Stromal cell of bone marrow (primary cell): ENCODE measurements around the gene KLHDC8A.

Source experiments
- DNase-seq: peaks from one replicate; pipeline ENCODE4 v3.0.0-alpha.2; 2012; ENCODE audit warnings: low read depth

KLHDC8A gene

DNA sequence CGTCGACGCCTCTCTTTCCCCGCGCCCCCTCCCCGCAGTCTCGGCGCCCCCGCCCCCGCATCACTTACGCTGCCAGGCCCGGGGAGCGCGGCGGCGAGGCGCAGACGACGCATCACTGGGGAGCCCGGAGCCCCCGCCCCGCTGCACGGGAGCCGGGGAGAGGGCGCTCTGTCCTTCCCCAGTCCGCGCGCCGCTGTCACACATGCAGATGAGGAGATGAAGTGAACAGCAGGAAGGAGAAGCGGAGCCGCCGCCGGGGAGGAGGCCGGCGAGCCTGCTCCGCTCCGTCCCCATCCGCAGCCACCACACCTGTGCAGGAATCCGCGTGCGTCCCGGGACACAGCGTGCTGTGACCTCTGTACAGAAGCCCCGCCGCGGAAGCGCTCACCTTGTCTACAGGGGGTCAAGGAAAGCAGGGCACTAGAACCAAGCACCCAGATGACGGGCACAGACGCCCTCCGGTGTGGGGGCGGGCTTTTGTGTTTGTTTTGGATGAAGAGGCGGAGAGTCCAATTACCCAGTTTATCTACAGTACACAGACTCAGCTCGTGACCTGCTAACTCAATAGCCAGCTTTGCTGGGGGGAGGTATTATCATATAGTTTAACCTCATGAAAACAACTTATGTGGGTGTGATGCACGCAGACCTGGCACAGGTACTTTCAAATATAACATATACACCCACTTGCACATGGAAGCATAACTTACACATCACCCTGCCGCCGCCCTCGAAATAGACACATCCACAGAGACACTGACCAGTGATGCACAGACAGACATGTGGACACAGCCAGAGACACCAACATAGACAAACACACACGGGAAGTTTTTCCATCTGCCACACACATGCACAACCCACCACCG lies 12.4 kb downstream of the KLHDC8A start:
- DNase-seq: no peak

DNA sequence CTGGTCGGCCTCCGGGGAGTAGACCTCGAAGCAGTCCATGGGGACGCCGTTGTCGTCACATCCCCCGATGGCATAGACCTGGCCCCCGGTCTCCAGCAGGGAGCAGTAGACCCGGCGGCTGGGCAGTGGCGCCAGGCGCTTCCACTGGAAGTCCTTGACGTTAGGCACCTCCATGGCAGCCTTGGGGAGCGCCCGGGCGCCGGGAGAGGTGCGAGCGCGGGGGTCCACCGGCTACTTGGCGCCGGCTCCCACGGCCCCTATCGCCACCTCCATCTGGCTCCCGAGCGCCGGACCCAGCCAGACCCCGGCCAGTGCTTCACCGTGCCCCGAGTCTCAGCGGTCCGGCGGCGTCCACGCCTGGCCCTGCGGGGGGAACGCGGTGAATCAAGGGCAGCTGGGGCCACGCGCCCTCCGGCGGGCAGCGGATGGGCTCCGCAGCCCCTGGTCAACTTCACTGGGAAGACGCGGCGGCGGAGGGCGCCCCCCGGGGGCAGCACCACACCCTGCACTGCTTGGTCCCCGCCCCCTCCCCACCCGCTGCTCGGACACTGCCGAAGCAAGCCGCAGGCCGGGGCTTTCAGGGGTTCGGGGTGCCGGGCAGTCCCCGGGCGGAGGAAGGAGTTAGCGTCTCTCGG lies 13.2 kb downstream of the KLHDC8A start:
- DNase-seq: no peak

DNA sequence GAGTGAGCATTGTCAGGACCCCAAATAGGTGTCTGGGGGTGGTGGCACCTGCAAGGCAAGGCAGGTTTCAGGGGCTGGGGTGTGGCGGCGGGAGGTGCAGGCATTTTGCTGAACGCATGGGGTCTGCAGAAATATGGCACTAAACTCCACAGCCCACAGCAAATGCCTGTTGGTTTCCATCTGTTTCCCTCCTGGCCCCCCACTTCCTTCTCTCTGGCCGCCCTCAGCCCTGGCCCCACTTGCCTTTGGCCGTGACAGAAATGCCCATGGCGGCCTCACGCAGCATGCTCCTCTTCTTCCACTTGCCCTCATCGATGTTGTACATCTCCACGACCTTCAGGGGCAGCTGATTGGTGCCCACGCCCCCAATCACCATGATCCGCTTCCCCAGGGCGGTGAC lies 13.7 kb downstream of the KLHDC8A start:
- DNase-seq: no peak

DNA sequence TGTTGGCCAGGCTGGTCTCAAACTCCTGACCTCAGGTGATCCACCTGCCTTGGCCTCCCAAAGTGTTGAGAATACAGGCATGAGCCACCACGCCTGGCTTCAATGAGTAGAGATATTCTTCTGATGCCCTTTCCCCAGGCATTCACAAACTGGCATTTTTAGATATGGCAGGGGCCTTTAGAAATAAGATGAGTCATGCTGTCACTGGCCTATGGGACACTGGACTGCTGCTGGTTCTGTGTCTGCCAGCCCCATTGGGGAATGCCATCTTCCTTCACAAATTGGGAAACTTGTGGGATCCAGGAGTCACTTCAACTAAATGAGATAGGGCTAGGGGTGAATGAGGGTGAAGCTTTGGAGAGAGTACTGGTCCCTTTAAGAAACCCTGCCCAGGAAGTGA lies 16.0 kb downstream of the KLHDC8A start:
- no peak for DNase-seq

DNA sequence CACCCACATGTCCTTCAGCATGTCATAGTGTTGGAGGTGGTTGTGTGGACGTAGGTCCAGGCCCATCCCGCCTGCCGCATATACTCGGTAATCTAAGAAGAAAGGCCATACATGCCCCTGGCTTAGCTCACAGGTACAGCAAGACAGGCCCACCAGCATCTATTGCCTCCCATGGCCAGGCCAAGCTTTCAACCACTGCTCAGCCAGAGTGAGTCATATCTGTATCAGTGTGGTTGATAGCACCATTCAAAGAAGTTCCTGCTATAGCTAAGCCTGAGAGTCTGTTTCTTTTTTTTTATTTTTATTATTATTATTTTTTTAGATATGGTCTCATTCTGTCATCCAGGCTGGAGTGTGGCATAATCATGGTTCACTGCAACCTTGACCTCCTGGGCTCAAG lies 17.0 kb downstream of the KLHDC8A start:
- no peak for DNase-seq

DNA sequence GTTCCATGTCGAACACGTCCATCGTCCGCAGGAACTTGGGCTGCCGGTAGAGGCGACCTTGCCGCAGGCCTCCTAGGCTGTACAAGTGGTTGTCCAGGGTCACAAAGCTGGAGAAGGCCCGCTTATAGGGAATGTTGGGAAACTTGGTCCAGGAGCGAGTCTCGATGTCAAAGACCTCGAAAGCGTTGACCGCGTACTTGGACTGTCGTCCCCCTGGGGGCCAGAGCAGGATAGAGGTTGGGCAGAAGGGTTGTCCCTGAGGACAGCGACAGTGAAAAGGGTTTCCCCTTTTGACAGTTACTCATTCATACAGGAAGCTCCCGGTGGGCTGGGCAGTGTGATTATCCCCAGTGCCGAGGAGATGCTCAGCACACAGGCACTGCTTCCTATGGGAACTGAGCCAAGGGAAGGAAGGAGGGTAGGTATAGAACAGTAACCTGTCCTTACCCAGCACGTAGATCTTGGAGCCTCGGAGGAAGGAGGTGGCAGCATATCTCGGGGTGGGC lies 17.5 kb downstream of the KLHDC8A start:
- DNase-seq: no peak

DNA sequence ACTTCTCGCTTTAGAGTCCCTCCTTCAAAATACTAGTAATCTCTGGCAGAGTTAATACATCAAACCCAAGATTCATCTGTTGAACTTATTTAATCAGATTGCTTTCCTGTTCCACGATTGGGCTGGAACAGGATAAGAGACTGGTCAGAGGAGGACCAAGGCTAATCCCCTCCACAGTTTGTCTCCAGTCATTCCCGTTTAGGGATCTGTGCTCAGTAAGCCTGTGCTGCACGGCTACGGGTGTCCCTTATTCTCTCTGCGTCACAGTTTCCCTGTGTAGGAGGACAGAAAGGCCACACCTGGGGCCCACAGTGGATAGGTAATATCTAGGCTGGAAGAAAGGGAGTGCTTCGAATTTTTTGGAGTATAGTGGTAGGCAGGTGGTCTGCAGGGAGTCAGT lies 18.7 kb downstream of the KLHDC8A start:
- DNase-seq: no peak

DNA sequence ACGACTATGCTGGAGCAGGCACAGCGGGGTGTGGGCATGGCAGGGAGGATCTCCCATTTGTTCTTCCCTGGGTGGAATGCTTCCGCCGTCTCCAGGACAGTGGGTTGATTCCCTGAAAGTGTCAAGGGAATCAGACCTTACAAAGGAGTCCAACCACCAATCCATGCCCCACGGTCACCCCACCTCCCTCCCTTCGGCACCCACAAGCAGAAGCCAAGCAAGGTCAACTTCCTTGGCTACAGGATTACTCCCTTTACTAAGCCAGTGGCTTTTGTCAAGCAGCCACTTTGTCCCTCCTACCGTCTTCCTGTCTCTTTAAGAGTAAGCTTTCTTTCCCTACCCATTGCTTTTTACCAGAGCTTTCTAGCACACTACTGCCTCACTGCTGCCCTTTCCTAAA lies 19.2 kb downstream of the KLHDC8A start:
- no peak for DNase-seq

DNA sequence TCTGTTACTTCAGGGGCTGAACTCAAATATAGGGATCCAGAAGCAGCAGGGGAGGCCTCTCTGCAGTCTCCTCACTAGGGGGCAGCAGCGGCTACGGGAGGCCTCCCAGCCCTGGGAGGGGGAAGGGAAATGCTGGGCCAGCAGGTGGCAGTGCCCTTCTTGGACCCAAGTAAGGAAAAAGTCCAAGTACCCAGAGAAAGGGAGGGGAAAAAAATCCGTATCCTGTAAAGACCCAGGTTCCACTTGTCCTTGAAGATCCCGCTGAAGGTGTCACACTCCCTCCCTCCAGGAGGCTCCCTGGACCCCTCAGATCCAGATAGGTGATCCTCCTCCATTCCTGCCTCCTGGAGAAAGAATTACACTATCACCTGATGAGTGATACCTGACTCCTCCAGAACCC lies 21.0 kb downstream of the KLHDC8A start:
- peak; percentile 53 for DNase-seq

DNA sequence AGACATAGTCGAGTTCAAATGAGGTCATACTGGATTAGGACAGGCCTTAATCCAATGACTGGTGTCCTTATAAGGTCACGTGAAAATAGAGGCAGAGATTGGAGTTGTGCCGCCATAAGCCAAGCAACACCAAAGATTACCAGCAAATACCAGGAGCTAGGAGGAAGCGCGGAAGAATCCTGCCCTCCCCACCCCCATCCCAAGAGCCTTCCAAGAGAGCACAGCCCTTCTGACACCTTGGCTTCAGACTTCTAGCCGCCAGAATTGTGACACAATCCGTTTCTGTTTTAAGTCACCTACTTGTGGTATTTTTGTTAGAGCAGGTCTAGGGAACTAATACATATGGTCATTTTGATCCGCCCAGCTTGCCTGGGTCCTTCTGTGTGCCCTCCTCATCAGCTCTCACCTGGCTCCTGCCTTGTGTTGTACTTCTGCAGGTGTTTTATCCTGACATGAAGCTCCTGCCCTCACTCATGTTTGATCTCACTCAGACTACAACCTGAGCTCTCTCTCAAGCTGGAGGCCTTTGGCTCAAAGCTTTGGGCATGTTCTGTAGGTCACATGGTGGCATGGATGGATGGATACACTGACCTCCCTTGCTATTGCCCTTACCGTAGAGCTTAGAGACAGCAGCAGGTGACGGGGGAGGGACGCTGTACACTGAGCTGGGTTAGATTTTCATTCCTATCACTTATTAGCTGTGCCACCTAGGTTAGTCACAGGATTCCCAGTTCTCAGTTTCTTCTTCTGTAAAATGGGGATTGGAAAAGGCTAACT lies 24.5 kb downstream of the KLHDC8A start:
- DNase-seq: no peak

DNA sequence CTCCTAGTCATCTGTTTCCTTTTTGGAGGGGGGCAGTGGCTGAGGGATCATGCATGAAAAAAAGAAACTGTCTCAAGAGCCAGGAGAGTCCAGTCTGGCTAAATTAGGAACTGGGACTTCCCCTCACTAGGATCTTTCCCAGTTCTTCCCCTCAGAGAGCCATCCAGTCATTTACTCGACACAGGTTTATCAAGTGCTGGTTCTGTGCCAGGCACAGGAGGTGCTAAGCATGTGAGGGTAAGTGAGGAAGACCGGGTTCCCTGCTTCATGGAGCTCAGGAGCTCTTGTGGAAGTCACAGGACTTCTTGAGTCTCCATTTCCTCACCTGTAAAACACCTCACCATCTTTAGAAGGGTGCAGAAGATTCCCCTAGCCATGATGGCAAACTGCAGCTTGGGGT lies 26.6 kb downstream of the KLHDC8A start:
- DNase-seq: no peak

DNA sequence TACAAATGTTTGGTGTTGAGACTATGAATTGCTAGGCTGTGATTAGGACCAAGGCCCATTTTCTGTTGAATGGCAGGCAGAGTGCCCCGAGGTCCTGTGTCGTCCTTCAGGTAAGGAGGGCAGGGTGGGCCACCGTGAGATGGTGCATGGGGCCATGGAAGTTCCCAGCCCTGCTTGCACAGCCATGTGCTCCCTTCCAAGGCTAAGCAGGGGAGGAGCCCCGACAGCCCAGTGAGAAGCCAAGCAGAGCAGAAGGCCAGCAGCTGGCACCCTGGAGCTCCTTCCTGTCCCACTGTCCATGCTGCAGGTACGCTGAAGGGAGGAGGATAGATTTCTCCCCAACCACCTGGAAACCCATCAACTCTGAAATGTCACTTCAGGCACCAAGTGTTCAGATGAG lies 27.0 kb downstream of the KLHDC8A start:
- no peak for DNase-seq

DNA sequence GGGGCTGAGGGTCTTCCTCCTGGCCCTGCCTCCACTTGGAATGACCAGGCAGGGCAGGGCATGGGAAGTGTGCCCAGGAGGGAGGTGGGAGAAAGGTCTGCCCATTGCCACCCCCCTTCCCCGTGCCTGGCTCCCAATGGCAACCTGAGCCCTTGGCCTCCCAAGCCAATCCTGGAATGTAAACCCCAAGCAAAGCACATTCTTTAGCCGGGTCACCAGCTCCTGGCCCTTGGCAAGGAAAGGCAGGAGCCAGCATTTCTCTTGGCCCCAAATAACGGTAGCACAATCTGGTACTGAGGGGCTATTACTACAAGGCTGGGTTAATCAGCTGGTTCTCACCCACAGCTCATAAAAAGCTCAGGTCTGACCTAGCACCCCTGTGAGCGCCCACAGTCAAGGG lies 28.2 kb downstream of the KLHDC8A start:
- no peak for DNase-seq

DNA sequence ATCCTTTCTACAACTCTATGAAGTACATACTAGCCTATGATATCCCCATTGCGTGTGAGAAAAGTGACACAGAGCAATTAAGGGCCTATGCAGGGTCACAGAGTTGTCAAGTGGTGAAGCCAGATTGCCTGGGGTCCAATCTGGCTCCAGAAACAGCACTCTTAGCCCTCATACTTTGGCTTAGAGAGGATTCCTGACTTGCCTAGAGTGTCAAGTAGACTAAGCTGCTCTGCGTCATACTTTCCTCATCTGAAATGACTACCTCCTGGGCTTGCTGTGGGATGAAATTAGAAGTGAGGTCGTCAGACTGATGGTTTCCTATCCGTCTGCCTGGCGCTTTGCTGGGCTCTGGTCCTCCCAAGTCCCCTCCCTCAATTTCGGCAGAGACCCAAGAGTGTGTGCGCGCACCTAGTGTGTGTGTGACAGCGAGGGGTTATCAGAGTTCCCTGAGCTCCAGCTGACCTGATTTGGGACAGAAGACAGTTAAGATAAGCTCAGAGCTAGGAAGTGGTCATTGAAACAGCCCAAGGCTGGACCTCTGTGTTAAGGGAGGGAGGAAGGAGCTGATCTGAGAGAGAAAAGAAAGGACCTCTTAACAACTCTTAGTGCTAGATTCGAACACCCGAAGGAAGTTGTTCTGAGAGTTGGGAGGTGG lies 29.8 kb downstream of the KLHDC8A start:
- no peak for DNase-seq

DNA sequence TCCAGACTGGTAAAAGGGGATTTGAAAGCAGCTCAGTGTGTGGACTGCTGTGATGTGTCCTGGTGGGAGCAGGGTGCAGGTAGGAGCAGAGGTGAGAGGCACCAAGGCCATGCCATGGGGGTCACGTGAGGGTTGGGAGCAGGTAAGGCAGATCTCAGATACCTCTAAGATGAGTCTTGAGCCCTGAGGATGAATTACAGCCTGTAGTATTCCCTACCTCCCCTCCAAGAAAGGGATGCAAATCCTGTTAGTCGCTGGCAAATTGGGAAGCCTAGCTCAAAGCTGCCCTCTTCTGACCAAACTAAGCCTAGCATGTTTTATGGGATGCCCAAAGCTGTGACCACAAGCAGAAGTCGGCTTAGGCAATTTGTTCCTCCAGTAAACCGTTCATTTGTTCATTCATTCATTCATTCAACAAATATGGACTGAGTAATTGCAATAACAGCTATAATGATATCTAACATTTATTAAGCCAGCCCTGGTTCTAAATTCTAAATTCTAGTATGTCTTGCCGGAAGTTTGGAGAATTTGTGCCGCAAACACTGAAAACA lies 31.3 kb downstream of the KLHDC8A start:
- DNase-seq: peak; percentile 61

DNA sequence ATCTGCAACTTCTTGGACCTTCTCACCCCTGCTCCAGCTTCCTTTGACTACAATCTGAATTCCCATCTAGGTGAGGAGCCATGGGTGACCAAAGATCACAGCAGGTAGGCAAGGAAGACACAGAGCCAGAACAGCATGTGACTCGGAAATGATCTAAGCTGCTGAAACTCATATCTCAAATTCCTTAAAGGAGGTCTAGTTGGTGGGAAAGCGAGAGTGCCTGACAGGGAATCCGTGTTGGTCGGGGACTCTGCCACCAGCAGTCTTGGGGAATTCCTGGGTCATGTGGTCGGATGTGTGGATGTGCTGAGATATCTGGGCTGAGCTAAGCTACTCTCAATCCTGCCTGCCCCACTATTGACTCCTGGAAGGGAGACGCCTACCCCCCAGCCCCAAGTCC lies 31.9 kb downstream of the KLHDC8A start:
- no peak for DNase-seq

DNA sequence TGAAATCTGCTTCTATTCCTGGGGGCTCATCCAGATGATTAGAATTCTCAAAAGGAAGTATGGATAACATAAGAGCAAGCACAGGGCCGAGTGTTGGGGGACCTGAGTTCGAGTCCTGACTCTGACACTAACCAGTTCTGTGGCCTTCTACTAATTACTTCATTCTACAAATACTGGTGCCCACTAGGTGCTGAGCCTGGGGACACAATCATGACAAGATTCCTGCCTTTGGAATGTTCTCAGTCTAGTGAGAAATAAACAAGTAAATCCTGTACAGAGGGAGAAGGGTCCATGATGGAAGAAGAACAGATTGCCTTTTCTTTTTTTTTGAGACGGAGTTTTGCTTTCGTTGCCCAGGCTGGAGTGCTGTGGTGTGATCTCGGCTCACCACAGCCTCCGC lies 32.9 kb downstream of the KLHDC8A start:
- no peak for DNase-seq

DNA sequence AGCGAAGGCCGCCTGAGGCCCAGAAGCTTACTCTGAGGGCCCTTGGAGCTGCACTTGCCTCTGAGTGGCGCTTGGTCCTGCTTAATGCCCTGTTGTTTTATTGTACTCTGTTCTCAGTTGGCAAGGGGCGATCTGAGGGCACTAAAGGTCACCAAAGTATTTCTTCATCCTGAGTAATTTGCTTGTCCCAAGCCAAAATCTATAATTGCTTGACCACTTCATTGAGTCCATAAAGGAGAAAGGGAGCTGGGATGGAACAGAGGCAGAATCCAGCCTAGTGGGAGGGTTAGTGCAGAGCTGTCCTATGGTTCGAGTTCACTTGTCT lies 34.8 kb downstream of the KLHDC8A start:
- DNase-seq: no peak

DNA sequence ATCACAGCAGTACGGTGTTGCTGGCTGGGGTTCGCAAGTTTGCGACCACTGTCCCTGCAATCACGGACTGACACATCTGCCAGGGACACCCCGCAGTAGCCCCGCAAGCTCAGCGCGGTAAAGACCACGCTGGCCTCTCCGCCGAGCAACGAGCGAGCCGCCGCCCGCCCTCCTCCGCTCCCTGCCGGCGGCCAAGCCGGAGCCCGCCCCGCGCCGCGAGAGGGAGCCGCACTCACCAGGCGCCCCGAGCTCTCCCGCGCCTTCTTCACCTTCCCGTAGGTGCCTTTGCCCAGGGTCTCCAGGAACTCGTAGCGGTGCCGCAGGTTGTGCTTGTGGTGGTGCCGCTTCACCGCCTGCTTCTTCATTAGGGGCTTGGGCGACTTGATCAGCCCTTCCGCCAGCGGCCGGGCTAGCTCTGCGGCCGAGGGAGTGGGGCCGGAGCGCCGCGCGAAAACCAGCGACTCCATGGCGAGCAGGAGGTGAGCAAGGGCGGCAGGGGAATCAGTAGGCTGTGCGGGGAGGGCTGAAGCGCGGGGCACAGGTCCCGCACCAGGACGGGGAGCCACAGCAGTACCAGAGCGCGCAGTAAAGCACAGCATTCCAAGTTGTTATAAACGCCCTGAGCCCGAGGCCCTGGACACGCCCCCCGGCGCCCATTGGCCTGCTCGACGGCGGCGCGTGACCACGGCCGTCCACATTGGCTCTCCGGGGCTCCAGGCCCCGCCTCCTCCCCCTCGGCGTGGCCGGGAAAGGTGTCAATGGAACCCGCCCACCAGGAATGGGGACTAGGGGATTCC lies 35.4 kb downstream of the KLHDC8A start, which contains the start of gene NUAK2:
TSS of gene NUAK2 (minus strand) at position 584 of the 797 bp plus-strand sequence. CDS start at position 467, 117 bp downstream.
- peak; percentile 73 for DNase-seq

DNA sequence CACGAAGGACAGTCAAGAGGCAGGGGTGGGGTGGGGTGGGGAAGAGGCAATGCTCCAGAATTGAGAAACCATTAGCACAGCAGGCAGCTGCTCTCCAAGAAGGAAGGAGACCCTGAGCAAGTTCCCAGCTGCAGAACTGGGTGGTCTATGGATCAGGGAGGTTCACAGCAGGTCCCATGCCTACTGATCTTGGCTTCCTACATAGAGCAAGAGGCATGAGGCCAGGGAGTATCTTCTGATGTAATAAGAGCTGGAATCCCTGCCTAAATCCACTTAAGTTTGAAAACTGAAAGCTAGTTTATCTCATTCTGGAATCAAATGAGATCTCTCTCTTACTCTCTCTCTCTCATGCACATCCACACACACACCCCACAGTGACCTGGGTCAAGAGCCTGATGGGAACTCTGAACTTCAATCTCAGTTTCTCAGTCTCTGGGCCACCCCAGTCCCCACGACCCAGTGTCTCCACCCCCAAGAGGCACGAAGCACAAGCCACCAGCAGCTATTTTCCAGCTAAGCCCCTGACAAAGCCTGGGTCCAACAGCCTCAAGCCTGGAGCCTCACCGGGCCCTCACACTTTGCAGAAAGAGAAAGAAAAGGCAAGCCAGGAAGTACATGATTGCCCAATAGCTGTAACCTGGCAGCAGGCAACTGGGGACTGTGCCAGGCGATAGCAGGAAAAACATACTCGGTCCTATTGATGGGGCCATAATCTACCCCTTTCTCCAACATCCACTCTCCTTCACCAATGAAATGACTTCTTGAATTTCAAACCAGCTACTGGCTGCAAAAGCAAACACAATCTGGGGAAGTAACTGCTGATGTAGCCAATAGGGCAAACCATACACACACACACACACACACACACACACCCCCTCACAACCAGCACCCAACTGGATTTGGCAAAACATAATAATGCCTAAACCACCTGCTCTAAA lies 37.4 kb downstream of the KLHDC8A start:
- DNase-seq: no peak
